Kidney epithelial cell (primary cell): ENCODE results near the gene TEX261. TPM values are rescaled to one million over a fixed set of nuclear protein-coding genes. Genes with fewer than 3 reads are reported as not detected.

Source experiments
- DNase-seq: peaks from one replicate; pipeline ENCODE4 v3.0.0-alpha.2; 2010; ENCODE audit warnings: low read depth
- H3K27me3 ChIP-seq: 2 replicates; pipeline ENCODE4 v1.6.0; 2011; ENCODE audit warnings: low read length; ENCODE audit not compliant: control insufficient read depth, insufficient read depth
- H3K36me3 ChIP-seq: 2 replicates; pipeline ENCODE4 v1.5.1; 2011; ENCODE audit warnings: low read length; ENCODE audit not compliant: control insufficient read depth, insufficient read depth
- H3K4me3 ChIP-seq: 2 replicates; pipeline ENCODE4 v1.5.1; 2011; ENCODE audit warnings: low read depth, mild to moderate bottlenecking, control low read depth, low read length
- CTCF ChIP-seq: IDR thresholded peaks from 2 replicates; pipeline ENCODE4 v1.5.1; 2011; ENCODE audit warnings: mild to moderate bottlenecking, moderate library complexity, low read length, control low read depth, inconsistent platforms; ENCODE audit not compliant: insufficient read depth, poor library complexity, severe bottlenecking
- total RNA-seq: library from RNA; depleted of rRNA; stranded (reverse); fragments of >200 nt; gene quantifications from 2 replicates; pipeline ENCODE4 v1.2.3, GENCODE V29; 2015

The TEX261 gene
- total RNA-seq, 1 donor from 2014 or later, result 45.2 TPM

GRCh38 chr2:71004857-71005256, 10.2 kb upstream of the TEX261 start:
- no peak for TF ChIP-seq CTCF
- DNase-seq, result no peak
- no peaks in the 10 kb centered on the region for H3K36me3 ChIP-seq
- no peak overlapping the region for H3K4me3 ChIP-seq
- H3K27me3 ChIP-seq, result peaks cover 4% of the 10 kb centered on the region

DNA sequence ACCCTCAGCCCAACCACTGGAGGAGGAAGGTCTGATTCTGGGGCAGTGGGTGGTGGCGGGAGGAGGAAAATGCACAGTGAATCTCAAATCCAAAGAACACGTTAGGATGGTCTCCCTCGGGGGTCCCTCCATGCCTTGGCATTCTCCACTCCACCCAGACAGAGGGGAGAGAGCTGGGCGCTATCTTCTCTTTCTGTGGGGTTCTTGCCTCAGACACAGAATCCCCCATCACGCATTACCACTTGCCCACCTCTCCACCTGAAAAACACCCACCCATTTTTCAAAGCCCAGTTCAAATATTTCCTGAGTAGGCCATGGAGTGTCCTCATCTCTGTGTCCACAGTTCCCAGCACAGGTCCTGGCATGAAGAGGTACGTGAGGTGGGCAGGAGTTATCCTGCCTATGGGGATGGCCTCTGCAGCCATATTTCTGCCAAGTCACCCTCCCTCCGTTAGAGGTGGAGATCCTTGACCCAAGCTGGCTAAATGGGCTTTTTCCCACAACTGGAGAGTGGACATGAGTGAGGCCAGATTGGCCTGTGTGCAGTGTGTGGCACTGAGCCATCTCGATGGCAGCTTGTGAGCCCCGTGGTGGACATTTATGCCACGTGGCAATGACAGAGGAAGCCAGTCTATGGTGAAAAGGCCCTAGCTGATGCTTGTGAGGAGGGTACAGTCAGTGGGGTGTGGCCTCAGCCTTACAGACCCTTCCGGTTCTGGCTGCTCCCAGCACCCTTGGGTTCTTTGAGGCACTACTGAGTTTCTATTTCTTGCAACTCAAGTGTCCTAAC, 9.5 kb upstream of the TEX261 start:
- H3K4me3 ChIP-seq, result no peak overlapping the region
- peaks cover 4% of the 10 kb centered on the region for H3K27me3 ChIP-seq
- no peak for TF ChIP-seq CTCF
- no peak for DNase-seq
- no peaks in the 10 kb centered on the region for H3K36me3 ChIP-seq

- DNase-seq, result no peak
- no peaks in the 10 kb centered on the region for H3K36me3 ChIP-seq
- no peak for TF ChIP-seq CTCF
- peaks cover 4% of the 10 kb centered on the region for H3K27me3 ChIP-seq
- H3K4me3 ChIP-seq, result no peak overlapping the region
Observed at GRCh38 chr2:71003396-71003795, 8.7 kb upstream of the TEX261 start.

GRCh38 chr2:71001981-71002570, 7.4 kb upstream of the TEX261 start:
- Histone ChIP-seq H3K27me3 (peaks cover 4% of the 10 kb centered on the region), H3K36me3 (no peaks in the 10 kb centered on the region), H3K4me3 (no peak overlapping the region)
- TF ChIP-seq CTCF, result no peak
- no peak for DNase-seq

GRCh38 chr2:71001592-71001927, 6.9 kb upstream of the TEX261 start:
- Histone ChIP-seq H3K36me3 (no peaks in the 10 kb centered on the region), H3K27me3 (peaks cover 4% of the 10 kb centered on the region), H3K4me3 (no peak overlapping the region)
- no peak for DNase-seq
- no peak for TF ChIP-seq CTCF
